GM18519 (cell line): Measurements from ENCODE around the gene SLC38A10.

Source experiments
- ATAC-seq: cut with Tn5 transposase; IDR thresholded peaks from one replicate; pipeline ENCODE4 v1.9.1; 2021; ENCODE audit warnings: mild to moderate bottlenecking, moderate library complexity; ENCODE audit not compliant: unreplicated experiment, low FRiP score

Gene SLC38A10

GRCh38 chr17:81245024-81245664, 50.0 kb downstream of the SLC38A10 start:
- no peak for ATAC-seq

GRCh38 chr17:81244358-81245023, 50.6 kb downstream of the SLC38A10 start:
- ATAC-seq: no peak

GRCh38 chr17:81243333-81243664, 51.8 kb downstream of the SLC38A10 start:
- no peak for ATAC-seq

GRCh38 chr17:81242421-81243332, 52.4 kb downstream of the SLC38A10 start:
- no peak for ATAC-seq

DNA sequence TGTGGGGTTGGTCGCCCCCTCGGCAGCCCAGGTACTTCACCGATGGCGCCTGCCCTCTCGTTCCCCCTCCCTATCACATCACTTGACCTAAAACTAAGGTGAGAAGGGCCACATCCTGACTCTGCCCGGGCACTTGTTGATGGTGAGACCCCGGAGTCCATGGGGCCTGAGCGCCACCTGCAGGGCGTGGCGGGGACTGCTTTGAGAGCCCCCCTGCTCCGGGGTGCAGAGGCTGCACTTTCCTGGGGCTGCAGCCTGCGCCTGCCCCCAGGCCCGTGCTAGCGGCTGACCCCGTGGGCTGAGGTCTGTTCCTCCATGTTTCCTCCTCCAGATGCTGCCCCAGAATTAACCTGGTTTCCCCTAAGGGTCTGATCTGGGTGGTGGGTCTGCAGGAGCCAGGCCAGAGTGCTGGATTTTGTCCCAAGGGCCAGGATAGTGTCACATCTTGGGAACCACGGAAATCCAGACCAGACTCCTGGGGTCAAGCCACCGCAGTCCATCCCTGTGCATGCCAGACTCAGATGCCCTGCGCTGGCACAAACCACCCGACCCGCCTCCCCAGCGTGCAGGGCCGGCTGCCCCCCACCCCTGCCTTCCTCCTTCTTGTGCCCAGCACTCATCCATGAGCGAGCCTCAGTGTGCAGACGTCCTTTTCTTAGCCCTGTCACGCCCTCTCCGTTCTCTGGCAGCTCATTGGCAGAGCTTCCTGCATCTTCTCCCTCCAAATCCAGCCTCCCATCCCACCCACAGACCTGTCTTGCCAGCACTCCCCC, 53.3 kb downstream of the SLC38A10 start:
- no peak for ATAC-seq

GRCh38 chr17:81241203-81241602, 53.9 kb downstream of the SLC38A10 start:
- ATAC-seq: no peak

DNA sequence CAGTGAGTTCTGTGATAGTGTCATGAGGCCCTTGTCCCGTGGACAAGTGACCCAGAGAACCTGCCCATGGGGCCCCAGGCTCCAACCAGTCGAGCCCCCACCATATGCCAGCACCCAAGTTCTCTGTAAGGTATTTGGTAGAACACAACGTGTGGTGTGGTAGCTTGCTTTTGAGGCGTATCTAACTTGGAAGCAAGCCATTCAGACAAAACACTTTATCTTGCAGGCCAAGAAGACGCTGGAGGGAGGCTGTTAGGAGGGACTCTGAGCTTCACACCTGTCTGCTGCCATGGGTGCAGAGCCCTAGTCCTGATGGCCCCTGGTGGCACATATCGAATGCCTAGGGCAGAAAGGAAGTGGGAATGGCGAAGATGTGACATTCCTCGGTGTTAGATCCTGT, 54.3 kb downstream of the SLC38A10 start:
- ATAC-seq: no peak

DNA sequence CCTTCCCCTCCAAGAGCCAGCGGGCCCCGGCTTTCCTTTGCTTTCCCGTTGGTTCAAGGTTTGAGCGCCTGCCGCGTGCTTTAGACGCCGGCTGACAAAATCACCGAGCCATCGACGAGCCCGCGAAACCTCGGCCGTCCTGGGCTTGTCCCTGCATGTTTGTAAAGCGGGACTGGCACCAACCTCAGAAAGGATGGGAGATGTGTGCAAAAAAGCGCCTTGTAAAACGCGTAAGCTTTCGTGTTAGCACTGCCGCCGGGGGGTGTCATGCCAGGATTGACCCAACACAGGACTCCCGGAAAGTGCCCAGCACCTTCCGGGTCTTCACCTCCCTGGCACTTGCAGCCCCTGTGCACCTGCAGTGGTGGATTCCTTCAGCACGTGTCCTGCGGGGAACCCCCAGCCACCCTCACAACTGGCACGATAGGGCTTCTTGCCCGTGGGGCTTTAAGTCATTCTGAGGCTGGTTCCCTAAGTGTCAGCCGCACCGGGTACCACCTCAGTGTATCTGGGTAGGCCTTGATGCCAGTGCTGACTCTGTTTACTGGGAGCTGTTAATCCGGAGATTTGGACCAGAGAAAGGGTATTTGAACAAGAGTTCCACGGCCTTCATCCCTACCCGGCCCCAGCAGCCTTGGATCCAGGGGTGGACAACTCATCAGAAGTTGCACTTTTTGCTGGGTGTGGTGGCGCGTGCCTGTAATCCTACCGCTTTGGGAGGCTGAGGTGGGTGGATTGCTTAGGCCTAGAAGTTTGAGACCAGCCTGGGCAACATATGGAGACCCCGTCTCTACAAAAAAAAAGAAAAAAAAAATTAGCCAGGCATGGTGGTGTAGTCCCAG, 55.2 kb downstream of the SLC38A10 start:
- no peak for ATAC-seq

DNA sequence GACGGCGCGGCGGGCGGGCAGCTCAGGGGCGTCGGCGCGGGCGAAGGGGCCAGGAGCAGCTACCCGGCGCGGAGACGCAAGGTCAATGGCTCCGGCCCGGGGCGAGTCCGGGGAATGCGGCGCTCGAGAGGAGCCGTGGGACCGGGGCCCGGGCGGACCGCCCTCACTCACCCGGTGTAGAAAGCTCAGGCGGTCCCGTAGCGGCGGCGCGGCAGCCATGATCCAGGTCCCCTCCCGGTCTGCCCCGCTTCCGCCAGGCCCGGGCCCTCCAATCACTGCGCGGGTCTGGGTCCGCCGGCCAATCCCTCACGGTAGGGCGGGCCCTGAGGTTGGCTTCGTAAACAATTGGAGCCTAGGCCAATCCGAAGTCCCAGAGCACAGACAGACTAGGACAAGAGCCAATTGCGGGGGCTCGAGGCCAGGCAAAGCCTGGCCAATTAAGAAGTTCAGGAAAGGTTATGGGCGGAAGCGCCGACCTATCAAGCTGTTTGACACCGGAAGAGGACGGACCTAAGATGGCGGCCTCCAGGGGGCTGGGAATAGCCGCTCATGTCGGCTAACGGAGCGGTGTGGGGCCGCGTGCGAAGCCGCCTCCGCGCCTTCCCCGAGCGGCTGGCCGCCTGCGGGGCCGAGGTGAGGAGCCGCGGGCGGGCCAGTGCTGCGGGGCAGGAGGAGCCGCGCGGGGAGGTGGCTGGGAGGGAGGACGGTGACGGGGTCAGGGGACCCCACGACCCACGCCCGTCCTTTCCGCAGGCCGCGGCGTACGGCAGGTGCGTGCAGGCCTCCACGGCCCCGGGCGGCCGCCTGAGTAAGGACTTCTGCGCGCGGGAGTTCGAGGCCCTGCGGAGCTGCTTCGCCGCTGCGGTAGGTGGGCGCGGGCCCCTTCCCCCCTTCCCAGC, 56.0 kb downstream of the SLC38A10 start, which contains the start of the genes NDUFAF8 and TEPSIN:
Gene NDUFAF8 (plus strand): TSS at position 504 of the 899 bp plus-strand sequence. CDS start 46 bp downstream, at position 550.
Gene TEPSIN (minus strand): TSS at position 241 of the 899 bp plus-strand sequence. CDS start 22 bp downstream, at position 219.
- ATAC-seq: peak; percentile 74

- peak; percentile 4 for ATAC-seq
Observed at GRCh38 chr17:81238490-81238814, 56.7 kb downstream of the SLC38A10 start.

GRCh38 chr17:81237591-81238489, 57.3 kb downstream of the SLC38A10 start:
- no peak for ATAC-seq

DNA sequence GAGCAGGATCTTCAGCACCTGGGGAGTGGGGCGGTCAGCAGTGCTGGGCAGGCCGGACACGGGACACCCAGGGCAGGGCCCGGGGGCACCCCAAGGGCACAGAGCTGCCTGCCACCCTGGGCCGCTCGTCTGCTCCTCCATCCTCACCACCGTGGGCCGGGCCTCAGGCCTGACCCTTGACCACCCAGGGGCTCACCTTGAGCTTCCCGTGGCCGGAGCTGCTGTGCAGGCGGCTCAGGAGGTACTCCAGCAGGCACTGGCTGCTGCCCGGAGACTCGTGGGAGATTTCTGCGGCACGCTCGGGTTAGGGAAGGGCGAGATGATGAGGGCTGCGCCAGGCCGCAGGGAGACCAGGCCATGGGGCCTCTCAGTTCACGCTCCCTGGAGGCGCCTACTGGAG, 58.3 kb downstream of the SLC38A10 start:
- no peak for ATAC-seq

DNA sequence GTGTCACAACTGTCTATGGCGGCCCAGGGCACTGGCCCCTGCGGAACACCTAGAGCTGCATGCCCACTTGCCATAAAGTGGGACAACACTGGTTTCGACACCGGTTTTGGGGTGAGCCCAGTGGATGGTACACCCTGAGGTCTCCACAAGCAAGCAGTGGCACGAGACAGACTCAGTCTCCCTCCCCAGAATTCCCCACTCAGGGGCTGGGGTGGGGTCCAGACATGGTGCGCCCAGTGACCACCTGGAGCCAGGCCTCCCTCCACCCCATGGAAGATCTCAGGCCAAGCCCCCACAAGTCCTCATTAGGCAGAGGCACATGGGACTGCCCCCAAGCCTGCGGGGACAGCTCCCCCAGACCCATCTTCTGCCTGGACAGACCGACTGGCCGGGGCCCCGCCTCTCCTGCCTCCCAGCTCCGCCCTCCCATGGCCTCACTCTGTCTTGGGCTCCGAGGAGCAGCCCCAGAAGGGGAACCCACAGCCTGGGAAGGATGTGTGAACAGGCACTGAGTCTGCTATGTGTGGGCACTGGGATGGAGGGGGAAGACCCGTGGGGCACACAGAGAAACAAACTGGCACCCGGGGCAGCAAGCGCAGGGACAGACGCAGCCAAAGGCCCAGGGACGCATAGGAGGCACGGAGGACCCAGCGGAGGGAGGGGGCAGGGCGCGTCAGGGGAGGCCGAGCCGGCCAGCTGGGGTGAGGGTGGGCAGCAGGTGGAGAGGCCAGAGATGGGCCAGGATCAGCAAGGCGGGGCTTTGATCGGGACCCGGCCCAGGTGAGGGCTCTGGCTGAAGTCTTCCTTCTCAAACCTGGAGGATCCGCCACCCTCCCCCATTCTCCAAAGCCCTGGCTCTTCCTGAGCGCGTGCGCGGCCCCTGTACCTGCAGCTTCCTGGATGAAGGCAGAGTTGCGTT, 59.0 kb downstream of the SLC38A10 start:
- no peak for ATAC-seq

GRCh38 chr17:81234940-81235821, 59.9 kb downstream of the SLC38A10 start:
- no peak for ATAC-seq

DNA sequence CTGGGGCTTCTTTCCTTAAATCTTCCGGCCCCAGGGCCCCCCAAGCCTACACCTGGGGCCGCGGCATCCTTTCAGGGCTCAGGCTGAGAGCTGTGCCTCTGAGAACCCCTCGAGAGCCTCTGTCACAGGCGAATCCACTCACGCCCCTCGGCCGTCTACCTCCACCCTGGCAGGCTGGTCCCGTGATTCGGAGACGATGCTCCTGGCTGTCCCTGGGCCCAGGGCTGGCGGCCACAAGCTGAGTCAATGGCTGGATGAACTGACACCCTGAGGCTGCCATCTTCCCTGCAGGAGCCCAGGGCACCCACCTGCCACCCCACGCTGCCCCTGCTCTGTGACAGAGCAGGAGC, 60.6 kb downstream of the SLC38A10 start:
- ATAC-seq: no peak
